Activated T-helper 1 cell treated with anti-CD3 and anti-CD28 coated beads, Interleukin-12 subunit alpha, Interleukin-12 subunit beta, Interleukin-2, Interleukin-4 antibody, amounts not matched to agents 30 ng/mL and 10 ng/mL and 1 ng/mL, durations not matched to agents 14 hours and 24 hours and 36 hours (primary cell): ENCODE results near the gene BLTP2. TPM values are rescaled to one million over a fixed set of nuclear protein-coding genes. Genes with fewer than 3 reads are reported as not detected.
A peak's percentile ranks its signal among the peaks of the same experiment; 100 is the strongest.
"Not testable (repeated sequence)": the region's sequence is repeated elsewhere in the genome, so short reads cannot be mapped to it uniquely, and the experiment has no call there.

Experiments
- DNase-seq: peaks from one replicate; pipeline ENCODE4 v3.0.0; 2021; ENCODE audit warnings: low spot score
- H3K27ac Mint-ChIP-seq: one replicate; pipeline ENCODE4 v1.8.0; 2021; ENCODE audit warnings: mild to moderate bottlenecking, mixed read lengths
- H3K27me3 Mint-ChIP-seq: one replicate; pipeline ENCODE4 v1.8.0; 2022; ENCODE audit warnings: mild to moderate bottlenecking, moderate library complexity, mixed read lengths; ENCODE audit not compliant: insufficient read depth
- H3K36me3 Mint-ChIP-seq: one replicate; pipeline ENCODE4 v1.8.0; 2021; ENCODE audit warnings: low read depth, mixed read lengths
- H3K4me1 Mint-ChIP-seq: one replicate; pipeline ENCODE4 v1.8.0; 2021; ENCODE audit warnings: low read depth, mixed read lengths
- H3K4me3 Mint-ChIP-seq: one replicate; pipeline ENCODE4 v1.8.0; 2021; ENCODE audit warnings: mild to moderate bottlenecking, moderate library complexity, mixed read lengths
- H3K9me3 Mint-ChIP-seq: one replicate; pipeline ENCODE4 v1.8.0; 2021; ENCODE audit warnings: mixed read lengths
- intact Hi-C: fragments of 100-400 bp; cut with micrococcal nuclease; formaldehyde crosslinking; loops from one replicate; pipeline ENCODE4 v1.15.1; 2024
- total RNA-seq: library from RNA; stranded (reverse); gene quantifications from 2 replicates; pipeline ENCODE4 v1.2.3, GENCODE V29; 2022

BLTP2 gene
- total RNA-seq, 1 donor from 2014 or later = 212 TPM

DNA sequence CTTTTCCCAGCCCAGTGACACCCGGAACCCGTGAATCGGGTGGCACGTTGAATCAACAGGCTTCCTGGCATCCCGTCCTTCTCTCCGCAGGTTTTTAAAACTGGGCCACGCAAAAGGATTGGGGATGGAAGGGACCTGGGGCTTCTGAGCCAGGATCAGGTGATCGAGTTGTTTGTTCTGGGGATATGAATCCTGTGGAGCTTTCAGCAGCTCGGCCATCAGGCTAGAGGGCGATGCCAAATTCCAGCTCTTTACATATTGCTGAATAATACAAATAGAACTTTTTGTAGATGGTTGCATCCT is 17.5 kb upstream of the BLTP2 start:
- Mint-ChIP-seq H3K4me1 (peaks cover 55% of the 10 kb centered on the region), H3K27me3 (no peaks in the 10 kb centered on the region), H3K27ac (peak overlapping the region; percentile 99), H3K36me3 (peaks cover 38% of the 10 kb centered on the region), H3K9me3 (no peaks in the 10 kb centered on the region), H3K4me3 (peak overlapping the region; percentile 100)
- DNase-seq = no peak
- intact Hi-C loops = loop anchor here (1.0 to 5.0 kb wide), 4 partner anchors 17 to 290 kb away; partner anchors contain the start of genes BLTP2, PHF12, PIGS and PROCA1

DNA sequence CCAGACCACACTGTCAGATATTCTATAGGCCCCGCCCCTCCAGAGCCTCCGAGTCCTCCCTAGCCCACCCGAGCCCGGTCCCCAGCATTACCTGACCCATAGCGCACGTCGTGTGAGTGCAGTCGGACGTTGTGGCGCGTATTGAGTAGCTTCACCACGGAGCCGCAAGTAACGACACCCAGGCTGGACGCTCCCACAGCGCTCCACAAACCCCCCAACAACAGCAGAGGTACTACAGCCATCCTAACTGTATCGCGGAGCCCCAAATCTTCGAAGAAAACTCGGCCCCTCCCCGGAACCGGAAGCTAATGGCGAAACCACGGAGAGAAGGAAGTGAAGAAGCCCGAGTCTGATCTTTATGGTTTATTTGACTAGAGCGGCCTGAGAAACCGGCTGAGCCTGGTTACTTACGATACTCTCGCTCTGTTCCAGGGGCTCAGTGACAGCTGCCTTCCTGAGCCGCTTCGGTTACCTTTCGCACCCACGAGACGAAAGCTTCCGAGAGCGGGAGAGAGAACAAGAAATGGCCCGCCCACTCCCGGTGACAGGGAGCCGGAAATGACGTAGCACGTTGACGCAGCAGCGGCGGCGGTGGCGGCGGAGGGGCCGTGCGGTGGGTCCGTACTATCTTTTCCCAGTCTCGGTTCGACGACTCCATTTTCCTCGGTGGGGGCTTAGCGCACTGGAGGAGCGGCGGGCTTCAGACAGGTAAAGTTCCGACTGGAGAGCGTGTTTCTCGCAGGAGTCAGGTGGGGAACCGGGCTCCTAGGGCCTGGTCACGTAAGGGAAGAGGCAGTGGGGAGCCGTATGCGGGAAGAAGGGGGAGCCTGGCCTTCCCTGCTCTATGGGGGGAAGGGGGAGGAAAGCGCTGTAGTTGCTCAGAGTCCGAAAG is 16.9 kb upstream of the BLTP2 start, which contains the start of the genes SDF2 and SUPT6H:
TSS of gene SDF2 (minus strand) at position 272 of the 892 bp plus-strand sequence. CDS start at position 242, 30 bp downstream.
TSS of gene SUPT6H (plus strand) at position 571 of the 892 bp plus-strand sequence. CDS start 11,197 bp downstream, outside the sequence.
- Mint-ChIP-seq H3K9me3 (no peaks in the 10 kb centered on the region), H3K4me3 (peak within 1 kb of the TSS; percentile 100), H3K36me3 (peaks cover 37% of the 10 kb centered on the region), H3K27ac (peak within 1 kb of the TSS; percentile 99), H3K4me1 (peaks cover 53% of the 10 kb centered on the region), H3K27me3 (no peaks in the 10 kb centered on the region)
- DNase-seq = peak; percentile 90
- intact Hi-C loops = loop anchor here (1.0 to 5.0 kb wide), 5 partner anchors 17 to 290 kb away; partner anchors contain the start of genes BLTP2, PHF12, PIGS and PROCA1

DNA sequence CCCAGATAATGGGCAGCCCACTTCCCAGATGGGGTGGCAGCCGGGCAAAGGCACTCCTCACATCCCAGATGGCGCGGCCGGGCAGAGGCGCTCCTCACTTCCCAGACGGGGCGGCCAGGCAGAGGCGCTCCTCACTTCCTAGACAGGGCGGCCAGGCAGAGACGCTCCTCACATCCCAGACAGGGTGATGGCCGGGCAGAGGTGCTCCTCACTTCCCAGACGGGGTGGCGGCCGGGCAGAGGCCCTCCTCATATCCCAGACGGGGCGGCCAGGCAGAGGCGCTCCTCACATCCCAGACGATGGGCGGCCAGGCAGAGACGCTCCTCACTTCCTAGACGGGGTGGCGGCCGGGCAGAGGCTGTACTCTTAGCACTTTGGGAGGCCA is 14.5 kb upstream of the BLTP2 start:
- H3K27me3 Mint-ChIP-seq, H3K27ac Mint-ChIP-seq, DNase-seq, H3K9me3 Mint-ChIP-seq, intact Hi-C loops, H3K4me3 Mint-ChIP-seq: not testable (repeated sequence)
- Mint-ChIP-seq H3K36me3 (peaks cover 32% of the 10 kb centered on the region), H3K4me1 (peaks cover 39% of the 10 kb centered on the region)

DNA sequence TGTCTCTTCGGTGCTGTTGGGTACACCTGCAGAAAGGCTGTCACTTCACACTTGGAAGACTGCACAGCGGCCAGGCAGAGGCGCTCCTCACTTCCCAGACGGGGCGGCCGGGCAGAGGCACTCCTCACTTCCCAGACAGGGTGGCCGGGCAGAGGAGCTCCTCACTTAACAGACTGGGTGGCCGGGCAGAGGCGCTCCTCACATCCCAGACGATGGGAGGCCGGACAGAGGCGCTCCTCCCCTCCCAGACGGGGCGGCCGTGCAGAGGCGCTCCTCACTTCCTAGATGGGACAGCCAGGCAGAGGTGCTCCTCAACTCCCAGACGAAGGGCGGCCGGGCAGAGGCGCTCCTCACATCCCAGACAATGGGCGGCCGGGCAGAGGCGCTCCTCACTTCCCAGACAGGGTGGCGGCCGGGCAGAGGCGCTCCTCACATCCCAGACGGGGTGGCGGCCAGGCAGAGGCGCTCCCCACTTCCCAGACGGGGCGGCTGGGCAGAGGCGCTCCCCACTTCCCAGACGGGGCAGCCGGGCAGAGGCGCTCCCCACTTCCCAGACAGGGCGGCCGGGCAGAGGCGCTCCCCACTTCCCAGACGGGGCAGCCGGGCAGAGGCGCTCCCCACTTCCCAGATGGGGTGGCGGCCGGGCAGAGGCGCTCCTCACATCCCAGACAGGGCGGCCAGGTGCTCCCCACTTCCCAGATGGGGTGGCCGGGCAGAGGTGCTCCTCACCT is 14.0 kb upstream of the BLTP2 start:
- H3K27ac Mint-ChIP-seq, DNase-seq, H3K4me3 Mint-ChIP-seq, H3K9me3 Mint-ChIP-seq, H3K27me3 Mint-ChIP-seq, intact Hi-C loops: not testable (repeated sequence)
- H3K36me3 Mint-ChIP-seq = peaks cover 29% of the 10 kb centered on the region
- peaks cover 35% of the 10 kb centered on the region for H3K4me1 Mint-ChIP-seq

DNA sequence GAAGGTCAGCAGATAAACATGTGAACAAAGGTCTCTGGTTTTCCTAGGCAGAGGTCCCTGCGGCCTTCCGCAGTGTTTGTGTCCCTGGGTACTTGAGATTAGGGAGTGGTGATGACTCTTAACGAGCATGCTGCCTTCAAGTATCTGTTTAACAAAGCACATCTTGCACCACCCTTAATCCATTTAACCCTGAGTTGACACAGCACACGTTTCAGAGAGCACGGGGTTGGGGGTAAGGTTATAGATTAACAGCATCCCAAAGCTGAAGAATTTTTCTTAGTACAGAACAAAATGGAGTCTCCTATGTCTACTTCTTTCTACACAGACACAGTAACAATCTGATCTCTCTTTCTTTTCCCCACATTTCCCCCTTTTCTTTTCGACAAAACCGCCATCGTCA is 13.4 kb upstream of the BLTP2 start:
- intact Hi-C loops, H3K27ac Mint-ChIP-seq, DNase-seq, H3K27me3 Mint-ChIP-seq, H3K9me3 Mint-ChIP-seq, H3K4me3 Mint-ChIP-seq: not testable (repeated sequence)
- Mint-ChIP-seq H3K4me1 (peaks cover 29% of the 10 kb centered on the region), H3K36me3 (peaks cover 29% of the 10 kb centered on the region)

DNA sequence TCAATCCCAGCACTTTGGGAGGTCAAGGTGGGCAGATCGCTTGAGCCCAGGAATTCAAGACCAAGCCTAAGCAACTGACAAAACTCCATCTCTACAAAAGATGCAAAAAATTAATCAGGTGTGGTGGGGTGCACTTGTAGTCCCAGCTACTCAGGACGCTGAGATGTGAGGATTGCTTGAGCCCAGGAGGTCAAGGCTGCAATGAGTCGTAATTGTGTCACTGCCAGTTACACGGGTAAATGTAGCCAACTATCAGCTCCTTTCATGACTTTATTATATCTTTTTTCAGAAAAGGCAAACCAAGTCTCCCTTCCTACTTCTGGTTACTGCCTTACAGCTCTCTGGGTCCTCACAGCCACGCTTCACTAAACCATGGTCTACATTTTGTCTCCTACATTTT is 12.8 kb upstream of the BLTP2 start:
- Mint-ChIP-seq H3K4me3 (no peak overlapping the region), H3K4me1 (peaks cover 28% of the 10 kb centered on the region), H3K27me3 (no peaks in the 10 kb centered on the region), H3K27ac (no peak overlapping the region), H3K9me3 (no peaks in the 10 kb centered on the region), H3K36me3 (peaks cover 29% of the 10 kb centered on the region)
- DNase-seq = no peak
- intact Hi-C loops = no loop called here

DNA sequence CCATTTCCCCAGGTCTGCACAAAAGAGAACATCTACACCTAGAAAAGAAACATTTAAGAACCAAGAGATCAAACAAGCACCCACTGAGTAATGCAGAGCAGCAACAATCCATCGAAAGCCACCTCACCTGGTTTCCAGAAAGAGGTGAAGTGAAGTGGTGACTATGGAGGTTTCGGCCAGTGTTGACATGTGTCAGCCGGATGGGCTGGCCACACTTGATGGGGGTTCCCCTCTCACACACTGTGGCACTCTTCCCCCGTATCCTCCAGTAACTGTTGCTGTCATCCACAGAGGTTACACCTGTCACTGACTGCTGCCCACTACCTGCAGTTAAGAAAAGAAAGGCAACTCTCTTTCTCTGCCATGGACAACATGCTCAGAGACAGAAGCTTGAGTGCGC is 10.2 kb upstream of the BLTP2 start:
- no peak for DNase-seq
- Mint-ChIP-seq H3K27ac (no peak overlapping the region), H3K27me3 (no peaks in the 10 kb centered on the region), H3K9me3 (no peaks in the 10 kb centered on the region), H3K4me1 (peaks cover 9% of the 10 kb centered on the region), H3K36me3 (peaks cover 34% of the 10 kb centered on the region), H3K4me3 (no peak overlapping the region)
- intact Hi-C loops = no loop called here

DNA sequence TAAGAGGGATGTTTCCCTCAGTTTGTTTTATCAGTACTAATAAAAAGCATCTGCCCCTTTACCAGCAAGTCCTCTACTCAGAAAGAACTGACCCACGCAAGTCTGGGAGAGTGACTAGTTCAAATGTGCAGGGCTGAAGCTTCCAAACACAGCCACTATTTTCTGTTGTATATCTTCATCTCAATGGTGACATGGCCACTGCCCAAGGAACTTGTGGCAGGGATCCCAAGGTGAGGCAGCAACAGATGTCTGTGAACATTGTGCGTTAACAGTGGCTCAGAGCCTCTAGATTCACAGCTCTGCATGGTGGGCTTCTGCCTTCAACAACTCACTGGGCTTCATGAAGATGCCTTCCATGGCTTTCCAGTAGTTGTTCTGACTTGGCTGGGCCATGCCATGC is 3.7 kb upstream of the BLTP2 start:
- Mint-ChIP-seq H3K4me3 (no peak overlapping the region), H3K36me3 (peaks cover 24% of the 10 kb centered on the region), H3K9me3 (no peaks in the 10 kb centered on the region), H3K27ac (no peak overlapping the region), H3K27me3 (no peaks in the 10 kb centered on the region), H3K4me1 (peaks cover 27% of the 10 kb centered on the region)
- intact Hi-C loops = loop anchor here (10.0 kb wide), 1 partner anchor 276 kb away; no protein-coding TSS in a partner anchor
- no peak for DNase-seq

DNA sequence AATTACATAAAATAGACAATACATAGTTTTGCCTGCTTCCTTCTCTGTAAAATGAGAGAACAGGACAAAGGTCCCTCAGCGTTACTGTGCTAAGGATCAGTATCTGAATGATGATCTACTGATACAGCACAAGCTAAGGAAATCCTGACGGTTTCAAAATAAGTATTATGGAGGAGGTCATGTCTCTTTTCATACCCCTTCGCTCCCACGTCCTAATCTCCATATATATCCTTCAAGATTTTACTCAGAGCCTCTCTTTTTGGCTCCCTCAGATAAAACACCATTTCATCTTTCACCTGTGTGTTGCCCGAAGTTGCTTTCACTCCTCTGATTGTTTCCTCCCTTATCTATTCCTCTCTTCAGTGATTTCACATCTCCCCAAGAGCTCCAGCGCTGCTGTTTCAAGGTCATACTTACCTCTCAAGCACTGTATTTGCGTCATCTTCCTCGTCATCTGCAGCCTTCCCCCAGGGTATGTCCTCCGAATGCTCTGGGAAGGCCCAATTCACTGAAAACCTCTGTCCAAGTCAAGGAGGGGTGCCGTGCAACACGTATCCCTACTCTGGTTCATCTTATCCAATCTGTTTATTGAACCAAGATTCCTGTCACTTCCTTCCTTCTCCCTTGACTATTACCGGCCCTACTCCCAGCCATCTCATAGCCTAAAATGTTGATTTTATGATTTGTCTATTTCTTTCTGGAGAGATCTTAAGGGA is 1.2 kb upstream of the BLTP2 start:
- Mint-ChIP-seq H3K4me1 (peaks cover 33% of the 10 kb centered on the region), H3K27me3 (no peaks in the 10 kb centered on the region), H3K36me3 (peaks cover 25% of the 10 kb centered on the region), H3K4me3 (peak overlapping the region; percentile 91), H3K9me3 (no peaks in the 10 kb centered on the region), H3K27ac (peak overlapping the region; percentile 56)
- DNase-seq = no peak
- intact Hi-C loops = loop anchor here (10.0 kb wide), 1 partner anchor 279 kb away; no protein-coding TSS in a partner anchor

DNA sequence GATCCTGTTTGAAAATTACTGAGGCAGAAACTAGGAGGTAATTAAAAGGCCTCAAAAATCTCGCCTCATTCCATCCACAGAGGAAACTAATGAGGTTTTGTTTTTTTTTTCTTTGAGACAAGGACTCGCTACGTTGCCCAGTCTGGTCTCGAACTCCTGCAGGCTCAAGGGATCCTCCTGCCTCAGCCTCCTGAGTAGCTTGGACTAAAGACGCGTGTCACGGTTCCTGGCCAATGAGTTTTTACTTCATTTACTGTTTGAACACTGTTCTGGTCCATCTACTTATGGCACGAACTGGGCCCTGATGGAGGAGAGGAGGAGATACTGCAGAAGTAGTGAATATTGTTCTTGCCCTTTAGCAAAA is 600 bp upstream of the BLTP2 start:
- intact Hi-C loops = loop anchor here (1.0 to 10.0 kb wide), 7 partner anchors 17 to 307 kb away; partner anchors contain the start of genes PIGS, PROCA1, RPL23A and SPAG5
- Mint-ChIP-seq H3K9me3 (no peaks in the 10 kb centered on the region), H3K4me3 (peak overlapping the region; percentile 91), H3K4me1 (peaks cover 33% of the 10 kb centered on the region), H3K27me3 (no peaks in the 10 kb centered on the region), H3K27ac (peak overlapping the region; percentile 56), H3K36me3 (peaks cover 25% of the 10 kb centered on the region)
- no peak for DNase-seq

DNA sequence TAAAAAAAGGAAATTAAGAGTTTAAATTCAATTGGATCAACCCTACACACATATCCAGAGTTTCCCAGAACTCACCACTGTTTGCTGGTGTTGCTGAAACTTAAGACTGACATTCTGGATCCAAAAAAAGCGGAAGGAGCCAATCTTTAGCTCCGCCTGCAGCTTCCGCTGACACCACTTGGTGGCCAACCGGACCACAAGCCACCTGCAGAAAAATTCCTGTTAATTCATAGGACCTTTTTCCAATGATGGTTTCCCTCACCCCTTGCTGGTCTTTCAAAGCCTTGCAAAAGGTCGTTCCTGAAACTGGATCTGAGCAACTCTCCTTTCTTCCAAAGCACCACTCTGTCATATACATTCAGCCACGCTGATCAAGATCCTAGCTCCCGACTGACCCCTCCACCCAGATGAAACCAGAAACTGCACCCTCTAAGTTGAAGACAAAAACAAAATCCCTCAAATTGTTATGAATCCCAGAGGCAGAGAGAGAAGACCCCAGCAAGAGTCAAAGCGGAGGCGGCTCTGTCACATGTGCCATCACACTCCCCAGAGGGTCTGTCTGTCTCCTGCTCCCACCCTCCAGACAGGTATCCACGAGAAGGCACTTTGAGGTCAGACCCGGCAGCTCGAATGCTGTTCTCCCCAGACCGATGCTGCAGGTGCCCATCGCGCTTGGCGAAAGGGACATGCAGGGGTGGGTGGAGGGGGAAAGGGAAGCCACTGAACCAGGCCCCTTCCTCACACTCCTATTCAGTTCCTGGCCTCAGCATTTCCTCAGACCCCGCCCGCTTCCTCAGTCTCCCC is 773 bp downstream of the BLTP2 start:
- peaks cover 33% of the 10 kb centered on the region for H3K4me1 Mint-ChIP-seq
- intact Hi-C loops = loop anchor here (1.0 to 10.0 kb wide), 5 partner anchors 68 to 281 kb away; partner anchors contain the start of genes ALDOC, PIGS and RPL23A
- no peaks in the 10 kb centered on the region for H3K9me3 Mint-ChIP-seq
- H3K36me3 Mint-ChIP-seq = peaks cover 34% of the 10 kb centered on the region
- H3K27ac Mint-ChIP-seq = peak overlapping the region; percentile 82
- no peaks in the 10 kb centered on the region for H3K27me3 Mint-ChIP-seq
- peak; percentile 11 for DNase-seq
- peak overlapping the region; percentile 91 for H3K4me3 Mint-ChIP-seq

DNA sequence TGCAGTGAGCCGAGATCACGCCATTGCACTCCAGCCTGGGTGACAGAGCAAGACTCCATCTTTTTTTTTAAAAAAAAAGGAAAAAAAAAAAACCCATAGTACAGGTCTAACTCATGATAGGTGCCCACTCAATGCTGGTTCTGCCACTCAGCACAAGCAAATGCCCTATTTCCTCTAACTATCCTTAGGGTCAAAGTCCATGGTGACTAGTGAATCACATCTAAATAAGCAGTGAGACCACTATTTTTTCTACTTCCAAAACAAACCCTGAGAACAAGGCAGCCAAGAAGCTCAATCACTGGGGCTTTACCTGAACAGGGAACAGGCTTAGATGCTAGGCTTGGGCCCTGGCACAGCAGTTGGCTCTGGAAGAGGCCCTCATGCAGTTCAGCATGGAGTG is 3.4 kb downstream of the BLTP2 start:
- H3K9me3 Mint-ChIP-seq = no peaks in the 10 kb centered on the region
- DNase-seq = no peak
- peaks cover 28% of the 10 kb centered on the region for H3K4me1 Mint-ChIP-seq
- intact Hi-C loops = loop anchor here (10.0 kb wide), 1 partner anchor 283 kb away; no protein-coding TSS in a partner anchor
- no peaks in the 10 kb centered on the region for H3K27me3 Mint-ChIP-seq
- no peak overlapping the region for H3K4me3 Mint-ChIP-seq
- H3K36me3 Mint-ChIP-seq = peaks cover 48% of the 10 kb centered on the region
- no peak overlapping the region for H3K27ac Mint-ChIP-seq
